GM19099 (cell line): ENCODE measurements around the gene IFNGR1.

ENCODE experiments used
- POLR2A ChIP-seq: IDR thresholded peaks from 3 replicates; pipeline ENCODE4 v1.6.1; 2011; ENCODE audit warnings: low read depth; ENCODE audit not compliant: insufficient read length; ENCODE audit errors: extremely low read depth

The IFNGR1 gene

GRCh38 chr6:137175157-137175867, 43.9 kb downstream of the IFNGR1 start:
- TF ChIP-seq POLR2A, result no peak

- no peak for TF ChIP-seq POLR2A
These were observed 45.7 kb downstream of the IFNGR1 start, which contains the start of gene IL22RA2 for GRCh38 chr6:137173501-137173900. IL22RA2 (minus strand) TSS chr6:137173644; CDS start chr6:137161749, 11,895 bp downstream.

GRCh38 chr6:137172734-137173431, 46.3 kb downstream of the IFNGR1 start:
- TF ChIP-seq POLR2A, result no peak

GRCh38 chr6:137171824-137172733, 47.1 kb downstream of the IFNGR1 start:
- TF ChIP-seq POLR2A, result no peak

- no peak for TF ChIP-seq POLR2A
These were observed 48.2 kb downstream of the IFNGR1 start for GRCh38 chr6:137171053-137171374.

GRCh38 chr6:137170266-137171052, 48.7 kb downstream of the IFNGR1 start:
- no peak for TF ChIP-seq POLR2A

- no peak for TF ChIP-seq POLR2A
These were observed 51.3 kb downstream of the IFNGR1 start for GRCh38 chr6:137167702-137168377.

- no peak for TF ChIP-seq POLR2A
These were observed 52.7 kb downstream of the IFNGR1 start for GRCh38 chr6:137166247-137167098.

GRCh38 chr6:137165375-137166246, 53.6 kb downstream of the IFNGR1 start:
- TF ChIP-seq POLR2A, result no peak

- no peak for TF ChIP-seq POLR2A
These were observed 55.4 kb downstream of the IFNGR1 start for GRCh38 chr6:137163732-137164318.

GRCh38 chr6:137162692-137163306, 56.4 kb downstream of the IFNGR1 start:
- no peak for TF ChIP-seq POLR2A
